Astrocyte (in vitro differentiated cells and primary cell): Measurements from ENCODE around the gene KRT33A. TPM values are rescaled to one million over a fixed set of nuclear protein-coding genes. Genes with fewer than 3 reads are reported as not detected.

Experiments used
- DNase-seq: peaks from one replicate; pipeline ENCODE4 v3.0.0-alpha.2; 2010; ENCODE audit warnings: low read depth
- FAIRE-seq: peaks from 2 replicates; lab custom pipeline; 2011; peaks lifted over from hg19 to GRCh38; lab: Jason Lieb, UNC
- H2AFZ ChIP-seq: 2 replicates; pipeline ENCODE4 v1.6.0; 2012; ENCODE audit warnings: low read depth, low read length, inconsistent platforms
- H3K27ac ChIP-seq: 2 replicates; pipeline ENCODE4 v1.5.1; 2011; ENCODE audit warnings: low read depth, low read length, inconsistent platforms
- H3K27me3 ChIP-seq: 2 replicates; pipeline ENCODE4 v1.6.0; 2011; ENCODE audit warnings: low read length, inconsistent platforms; ENCODE audit not compliant: insufficient read depth
- H3K36me3 ChIP-seq: 2 replicates; pipeline ENCODE4 v1.5.1; 2011; ENCODE audit warnings: low read length, inconsistent platforms; ENCODE audit not compliant: insufficient read depth
- H3K4me1 ChIP-seq: 2 replicates; pipeline ENCODE4 v1.5.1; 2011; ENCODE audit warnings: low read length, inconsistent platforms; ENCODE audit not compliant: insufficient read depth
- H3K4me2 ChIP-seq: 2 replicates; pipeline ENCODE4 v1.6.0; 2012; ENCODE audit warnings: low read length, inconsistent platforms
- H3K4me3 ChIP-seq: 2 replicates; pipeline ENCODE4 v1.5.1; 2011; ENCODE audit warnings: low read depth, mild to moderate bottlenecking, low read length, inconsistent platforms; ENCODE audit not compliant: insufficient read depth
- H3K79me2 ChIP-seq: 2 replicates; pipeline ENCODE4 v1.6.0; 2012; ENCODE audit warnings: mild to moderate bottlenecking, low read length, inconsistent platforms; ENCODE audit not compliant: insufficient read depth
- H3K9ac ChIP-seq: 2 replicates; pipeline ENCODE4 v1.6.0; 2012; ENCODE audit warnings: mild to moderate bottlenecking, low read length, inconsistent platforms
- H3K9me3 ChIP-seq: 2 replicates; pipeline ENCODE4 v1.5.1; 2012; ENCODE audit warnings: low read depth, mild to moderate bottlenecking, low read length, inconsistent platforms; ENCODE audit not compliant: insufficient read depth
- H4K20me1 ChIP-seq: 2 replicates; pipeline ENCODE4 v1.6.0; 2012; ENCODE audit warnings: low read length, inconsistent platforms; ENCODE audit not compliant: insufficient read depth
- H3K27ac Mint-ChIP-seq: one replicate; pipeline ENCODE4 v1.8.0; 2021; ENCODE audit warnings: mild to moderate bottlenecking, mixed read lengths; ENCODE audit not compliant: unreplicated experiment
- H3K27me3 Mint-ChIP-seq: one replicate; pipeline ENCODE4 v1.8.0; 2021; ENCODE audit warnings: low read depth, mixed read lengths; ENCODE audit not compliant: unreplicated experiment
- H3K36me3 Mint-ChIP-seq: one replicate; pipeline ENCODE4 v1.8.0; 2021; ENCODE audit warnings: low read depth, mixed read lengths; ENCODE audit not compliant: unreplicated experiment
- H3K4me1 Mint-ChIP-seq: one replicate; pipeline ENCODE4 v1.8.0; 2021; ENCODE audit warnings: low read depth, mixed read lengths; ENCODE audit not compliant: unreplicated experiment
- H3K4me3 Mint-ChIP-seq: one replicate; pipeline ENCODE4 v1.8.0; 2021; ENCODE audit warnings: mild to moderate bottlenecking, moderate library complexity, mixed read lengths; ENCODE audit not compliant: unreplicated experiment
- H3K9me3 Mint-ChIP-seq: one replicate; pipeline ENCODE4 v1.8.0; 2021; ENCODE audit warnings: mild to moderate bottlenecking, mixed read lengths; ENCODE audit not compliant: unreplicated experiment
- CTCF ChIP-seq: IDR thresholded peaks from 2 replicates; pipeline ENCODE4 v1.5.1; 2011; ENCODE audit warnings: low read depth, mild to moderate bottlenecking, inconsistent platforms, low read length, moderate library complexity; ENCODE audit not compliant: insufficient read depth
- EZH2 ChIP-seq: IDR thresholded peaks from 2 replicates; pipeline ENCODE4 v1.6.1; 2012; ENCODE audit warnings: mild to moderate bottlenecking, low read length, inconsistent platforms; ENCODE audit not compliant: insufficient read depth
- total RNA-seq: library from RNA; stranded (reverse); gene quantifications from 2 replicates; pipeline ENCODE4 v1.2.1, GENCODE V29; 2021

The KRT33A gene
- total RNA-seq, 1 donor from 2014 or later, result not detected

GRCh38 chr17:41328207-41328606, 22.4 kb downstream of the KRT33A start:
- no peak overlapping the region for H2AFZ ChIP-seq

GRCh38 chr17:41327411-41328120, 23.1 kb downstream of the KRT33A start:
- Mint-ChIP-seq H3K9me3 (no peaks in the 10 kb centered on the region), H3K4me1 (no peaks in the 10 kb centered on the region), H3K36me3 (no peaks in the 10 kb centered on the region), H3K27me3 (peaks cover 8% of the 10 kb centered on the region), H3K27ac (no peak overlapping the region), H3K4me3 (no peak overlapping the region)
- DNase-seq, result no peak
- no peak overlapping the region for H3K9ac ChIP-seq
- no peak overlapping the region for H3K4me2 ChIP-seq
- H3K4me1 ChIP-seq, result no peaks in the 10 kb centered on the region
- no peak overlapping the region for H3K4me3 ChIP-seq
- no peaks in the 10 kb centered on the region for H3K9me3 ChIP-seq
- no peaks in the 10 kb centered on the region for H3K27me3 ChIP-seq
- H3K27ac ChIP-seq, result no peak overlapping the region
- H4K20me1 ChIP-seq, result no peaks in the 10 kb centered on the region
- H2AFZ ChIP-seq, result no peak overlapping the region
- TF ChIP-seq CTCF, result no peak
- TF ChIP-seq EZH2, result no peak
- no peaks in the 10 kb centered on the region for H3K36me3 ChIP-seq
- FAIRE-seq, result no peak
- no peaks in the 10 kb centered on the region for H3K79me2 ChIP-seq

More at GRCh38 chr17:41328207-41328606, 22.4 kb downstream of the KRT33A start:
- Histone ChIP-seq H3K4me1 (no peaks in the 10 kb centered on the region), H3K79me2 (no peaks in the 10 kb centered on the region), H3K4me3 (no peak overlapping the region), H3K4me2 (no peak overlapping the region), H3K9me3 (no peaks in the 10 kb centered on the region), H3K36me3 (no peaks in the 10 kb centered on the region), H3K27ac (no peak overlapping the region), H3K9ac (no peak overlapping the region), H3K27me3 (no peaks in the 10 kb centered on the region), H4K20me1 (no peaks in the 10 kb centered on the region)
- FAIRE-seq (no peak), DNase-seq (no peak)
- TF ChIP-seq EZH2 (no peak), CTCF (no peak)
- Mint-ChIP-seq H3K9me3 (no peaks in the 10 kb centered on the region), H3K4me3 (no peak overlapping the region), H3K4me1 (no peaks in the 10 kb centered on the region), H3K27me3 (peaks cover 8% of the 10 kb centered on the region), H3K27ac (peak overlapping the region; percentile 58), H3K36me3 (no peaks in the 10 kb centered on the region)
